OCI-LY7 (cell line): ENCODE measurements around the gene AOPEP.

Experiments used
- CTCF ChIP-seq: fragments of 200-600 bp; sonication (generic); conservative IDR thresholded peaks from 2 replicates; pipeline ENCODE4 v1.5.1; 2014; ENCODE audit warnings: mild to moderate bottlenecking, antibody characterized with exemption, low read length, moderate library complexity, mixed read lengths
- EZH2phosphoT487 ChIP-seq: fragments of 200-600 bp; sonication (generic); IDR thresholded peaks from 2 replicates; pipeline ENCODE4 v1.6.1; 2018; ENCODE audit warnings: low read depth, borderline replicate concordance, mild to moderate bottlenecking, mixed run types, antibody characterized with exemption, low read length, moderate library complexity, mixed read lengths

GRCh38 chr9:94840738-94841137 lies 114.2 kb downstream of the AOPEP start:
- no peak for TF ChIP-seq CTCF
- TF ChIP-seq EZH2phosphoT487 = no peak
